Measurements from ENCODE around the gene IKBKG.
"Not testable (repeated sequence)": the region's sequence is repeated elsewhere in the genome, so short reads cannot be mapped to it uniquely, and the experiment has no call there.

IKBKG gene

GRCh38 chrX:154560326-154560725, 12.9 kb downstream of the IKBKG start:
- DNase-seq: not testable (repeated sequence)

DNA sequence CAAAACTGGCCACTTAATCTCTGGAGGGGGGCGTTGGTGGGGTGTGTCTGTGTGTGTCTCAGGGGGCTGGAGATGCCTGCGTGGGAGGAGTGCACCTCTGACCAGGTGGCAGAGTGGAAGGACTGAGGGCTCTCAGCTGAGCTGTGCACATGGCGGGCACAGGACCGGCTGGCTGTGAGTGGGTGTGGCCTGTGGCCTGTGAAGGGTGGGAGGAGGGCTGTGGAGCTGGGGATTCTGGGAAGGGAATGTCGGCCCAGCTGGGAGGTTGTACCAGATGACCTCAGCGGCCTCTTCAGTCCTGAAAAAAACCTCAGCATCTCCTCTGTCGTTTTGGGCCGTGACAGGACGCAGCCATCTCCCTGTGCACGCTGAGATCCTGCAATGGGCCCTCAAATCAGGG, 14.9 kb downstream of the IKBKG start:
- not testable (repeated sequence) for DNase-seq

- DNase-seq: not testable (repeated sequence)
Measured at GRCh38 chrX:154570361-154570760, 22.9 kb downstream of the IKBKG start.

DNA sequence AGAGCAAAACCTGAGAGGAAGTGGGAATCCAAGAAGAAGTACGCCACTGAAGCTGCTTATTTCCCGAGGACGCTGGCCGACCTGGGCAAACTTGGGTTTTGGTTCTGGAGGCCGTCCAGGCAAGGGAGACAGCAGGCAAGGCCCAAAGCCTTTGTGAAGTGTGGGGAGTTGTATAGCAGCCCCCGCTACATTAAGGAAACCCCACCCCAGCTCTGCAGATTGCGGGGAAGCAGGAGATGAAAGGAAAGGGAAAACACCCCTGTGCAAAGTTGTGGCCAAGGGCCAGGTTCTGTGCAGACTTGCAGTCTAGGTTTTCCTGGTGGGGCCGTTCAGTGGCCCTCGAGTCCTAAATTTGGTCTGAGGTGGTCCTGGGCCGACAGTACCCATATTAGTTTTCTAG, 25.6 kb downstream of the IKBKG start:
- not testable (repeated sequence) for DNase-seq

DNA sequence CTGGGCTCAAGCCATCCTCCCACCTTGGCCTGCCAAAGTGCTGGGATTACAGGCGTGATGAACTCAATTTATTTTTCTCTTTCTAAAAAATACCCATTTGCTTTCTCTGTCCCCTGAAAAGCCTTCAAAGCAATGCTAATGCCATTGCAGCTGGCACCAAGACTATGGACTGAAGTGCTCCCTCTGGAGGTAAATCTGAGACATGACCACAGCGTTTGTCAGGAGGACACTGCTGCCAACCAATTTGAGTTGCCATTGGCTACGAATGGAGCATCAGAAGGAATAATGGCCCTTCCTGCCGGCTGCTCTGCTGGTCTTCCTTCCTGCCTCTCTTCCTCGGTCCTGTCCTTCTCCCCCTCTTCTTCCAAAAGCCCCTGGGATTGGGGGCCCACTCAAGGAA, 27.7 kb downstream of the IKBKG start:
- DNase-seq: not testable (repeated sequence)

- DNase-seq: not testable (repeated sequence)
Measured at GRCh38 chrX:154582994-154583393, 35.6 kb downstream of the IKBKG start.

- DNase-seq: not testable (repeated sequence)
Measured at GRCh38 chrX:154584585-154585183, 37.3 kb downstream of the IKBKG start, which contains the start of gene CTAG1A. Gene CTAG1A, plus strand, starts transcription at chrX:154585133. Its CDS starts 74 bp downstream, at chrX:154585207.

DNA sequence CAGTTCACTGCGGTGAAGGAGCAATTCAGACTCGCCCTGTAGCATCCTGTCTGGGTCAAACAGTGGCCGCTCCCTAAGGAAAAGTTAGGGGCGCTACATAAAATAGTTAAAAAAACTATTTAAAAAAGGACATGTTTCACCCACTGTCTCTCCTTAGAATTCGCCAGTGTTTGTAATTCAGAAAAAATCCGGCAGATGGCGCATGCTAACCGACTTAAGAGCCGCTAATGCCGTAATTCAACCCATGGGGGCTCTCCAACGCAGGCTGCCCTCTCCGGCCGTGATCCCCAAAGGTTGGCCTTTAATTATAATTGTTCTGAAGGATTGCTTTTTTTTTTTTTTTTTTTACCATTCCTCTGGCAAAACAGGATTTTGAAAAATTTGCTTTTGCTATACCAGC, 43.0 kb downstream of the IKBKG start:
- DNase-seq: not testable (repeated sequence)

- no peak for DNase-seq
Measured at GRCh38 chrX:154592505-154592904, 45.1 kb downstream of the IKBKG start.

- DNase-seq: no peak
Measured at GRCh38 chrX:154593201-154593600, 45.8 kb downstream of the IKBKG start.

GRCh38 chrX:154594491-154594890, 47.1 kb downstream of the IKBKG start:
- no peak for DNase-seq

DNA sequence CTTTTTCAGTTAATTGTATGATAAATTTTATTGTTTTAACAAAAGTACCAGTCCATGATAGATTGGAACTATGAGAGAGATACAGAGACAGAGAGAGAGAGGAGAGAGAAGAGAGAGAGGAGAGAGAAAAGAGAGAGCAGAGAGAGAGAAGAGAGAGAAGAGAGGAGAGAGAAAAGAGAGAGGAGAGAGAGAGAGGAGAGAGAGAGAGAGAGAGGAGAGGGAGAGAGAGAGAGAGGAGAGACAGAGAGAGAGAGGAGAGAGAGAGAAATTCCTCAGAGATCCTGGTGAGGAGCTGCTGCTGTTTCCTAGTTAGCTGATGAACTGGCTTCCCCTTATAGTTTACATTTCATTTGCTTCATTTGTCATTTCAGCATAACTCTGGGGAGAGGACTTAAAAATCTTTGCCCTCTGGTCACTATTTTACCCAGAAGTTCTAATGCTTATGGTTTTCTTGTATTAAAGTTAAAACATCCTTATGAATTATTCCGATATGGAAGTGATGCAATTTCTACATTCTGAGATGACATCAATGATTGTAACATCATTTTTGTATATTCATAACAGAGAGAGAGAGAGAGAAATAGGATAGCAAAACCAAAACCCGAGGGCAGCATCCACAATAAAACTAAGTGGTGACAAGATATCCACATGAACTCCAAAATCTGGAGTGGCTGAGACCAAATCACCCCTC, 48.3 kb downstream of the IKBKG start:
- DNase-seq: no peak

DNA sequence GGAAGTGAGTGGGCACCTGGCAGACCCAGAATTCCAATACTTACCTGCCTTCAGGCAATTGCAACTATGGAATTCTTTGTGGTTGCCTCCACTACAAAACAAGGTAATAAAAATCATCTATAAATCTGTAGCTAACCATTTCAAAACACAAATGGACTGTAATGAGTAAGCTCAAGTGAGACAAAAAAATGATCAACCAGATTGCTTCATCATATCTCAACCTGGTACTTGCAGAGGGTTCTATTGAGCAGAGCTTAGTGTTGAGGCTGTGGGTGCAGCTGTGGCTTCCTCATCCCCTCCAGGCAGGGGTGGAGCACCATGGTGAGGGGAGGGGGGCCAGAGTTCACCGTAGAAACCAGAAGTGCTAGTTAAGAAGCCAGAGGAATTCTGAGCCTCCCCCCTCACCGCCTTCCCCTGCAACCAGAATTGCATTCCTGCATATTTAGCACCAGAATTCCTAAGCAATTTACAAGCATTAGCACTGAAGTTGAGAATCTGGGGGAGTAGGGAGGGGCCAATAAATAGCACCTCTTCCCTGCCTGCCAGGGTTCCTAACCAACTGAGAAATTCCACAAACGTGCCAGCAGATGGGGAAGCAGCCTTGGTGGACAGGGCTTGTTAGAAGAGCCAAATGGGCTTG, 49.0 kb downstream of the IKBKG start:
- DNase-seq: no peak

GRCh38 chrX:154597221-154597620, 49.8 kb downstream of the IKBKG start:
- DNase-seq: no peak

DNA sequence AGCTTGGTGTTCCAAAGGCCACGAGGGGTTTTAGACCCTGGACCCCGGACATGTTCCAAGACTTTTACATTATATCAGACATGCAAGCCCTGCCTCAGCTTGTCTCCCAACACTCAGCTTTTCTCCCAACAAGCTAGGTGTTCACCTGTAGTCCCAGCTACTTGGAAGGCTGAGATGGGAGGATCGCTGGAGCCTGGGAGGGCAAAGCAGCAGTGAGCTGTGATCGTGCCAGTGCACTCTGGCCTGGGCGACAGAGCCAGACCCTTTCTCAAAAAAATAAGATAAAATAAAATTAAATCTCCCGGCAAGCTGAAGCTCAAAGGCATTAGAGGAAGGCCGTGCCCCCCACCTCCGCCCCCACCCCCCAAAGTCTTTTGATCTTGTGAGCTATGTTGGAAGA, 51.2 kb downstream of the IKBKG start:
- DNase-seq: no peak

DNA sequence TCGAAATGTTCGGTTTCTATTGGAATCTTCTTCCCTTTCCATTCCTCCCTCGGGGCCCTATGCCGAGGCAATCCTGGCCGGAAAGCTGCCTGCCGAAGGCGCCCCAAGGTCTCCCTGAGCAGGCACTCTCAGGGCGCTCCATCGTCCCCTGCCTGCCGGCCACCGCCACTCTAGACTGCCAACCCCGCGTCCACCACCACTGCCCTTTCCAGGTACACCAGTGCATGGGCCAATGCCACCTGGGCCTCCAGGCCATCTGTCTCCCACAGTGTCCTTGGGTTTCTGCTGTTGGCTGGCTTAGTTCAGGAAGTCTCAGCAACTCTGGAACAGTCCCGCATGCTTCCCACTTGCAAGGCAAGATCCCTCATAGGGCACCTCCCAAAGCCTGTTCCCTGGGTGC, 52.1 kb downstream of the IKBKG start:
- DNase-seq: no peak

GRCh38 chrX:154600759-154601374, 53.4 kb downstream of the IKBKG start:
- DNase-seq: no peak

DNA sequence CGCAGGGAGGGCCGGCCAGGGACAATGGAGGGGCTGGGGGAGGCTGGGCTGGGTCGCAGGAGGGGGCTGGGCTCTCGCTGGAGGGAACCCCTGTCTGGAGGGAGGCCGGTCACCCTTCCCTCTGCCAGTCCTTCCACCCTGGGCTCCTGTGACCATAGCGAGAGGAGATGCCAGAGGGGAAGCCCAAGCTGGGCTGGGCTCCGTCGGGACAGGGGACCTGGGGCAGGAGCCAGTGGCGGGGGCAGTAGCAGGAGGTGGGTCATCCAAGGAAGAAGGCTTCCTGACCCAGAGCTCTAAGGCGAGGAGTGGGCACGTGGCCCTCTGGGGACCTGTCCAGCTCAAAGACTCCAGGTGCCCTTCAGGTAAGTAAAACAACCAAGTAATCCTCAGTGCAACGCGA, 54.8 kb downstream of the IKBKG start:
- DNase-seq: no peak

DNA sequence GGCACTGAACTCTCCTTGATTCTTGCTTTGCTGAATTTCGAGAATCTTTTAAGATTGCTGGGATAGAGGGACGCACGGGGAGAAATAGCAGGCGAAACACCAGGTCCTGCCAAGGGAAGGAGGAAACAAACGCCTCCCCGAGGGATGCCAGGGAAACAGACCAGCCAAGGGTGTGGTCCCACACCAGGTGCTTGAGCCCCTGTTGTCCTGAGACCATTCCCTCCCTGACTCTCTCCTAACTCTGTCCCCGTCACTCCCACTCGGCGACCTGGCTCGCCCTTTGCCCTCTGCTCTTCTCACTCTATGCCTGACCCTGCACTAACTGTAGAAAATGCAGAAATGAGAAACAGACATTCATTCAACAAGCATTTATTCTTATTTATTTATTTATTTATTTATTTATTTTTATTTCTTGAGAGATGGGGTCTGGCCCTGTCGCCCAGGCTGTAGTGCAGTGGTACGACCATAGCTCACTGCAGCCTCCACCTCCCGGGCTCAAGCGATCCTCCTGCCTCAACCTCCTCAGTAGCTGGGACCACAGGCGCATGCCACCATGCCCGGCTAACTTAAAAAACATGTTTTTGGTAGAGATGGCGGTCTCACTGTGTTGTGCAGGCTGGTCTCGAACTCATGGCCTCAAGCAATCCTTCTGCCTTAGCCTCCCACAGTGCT, 55.5 kb downstream of the IKBKG start:
- DNase-seq: no peak

DNA sequence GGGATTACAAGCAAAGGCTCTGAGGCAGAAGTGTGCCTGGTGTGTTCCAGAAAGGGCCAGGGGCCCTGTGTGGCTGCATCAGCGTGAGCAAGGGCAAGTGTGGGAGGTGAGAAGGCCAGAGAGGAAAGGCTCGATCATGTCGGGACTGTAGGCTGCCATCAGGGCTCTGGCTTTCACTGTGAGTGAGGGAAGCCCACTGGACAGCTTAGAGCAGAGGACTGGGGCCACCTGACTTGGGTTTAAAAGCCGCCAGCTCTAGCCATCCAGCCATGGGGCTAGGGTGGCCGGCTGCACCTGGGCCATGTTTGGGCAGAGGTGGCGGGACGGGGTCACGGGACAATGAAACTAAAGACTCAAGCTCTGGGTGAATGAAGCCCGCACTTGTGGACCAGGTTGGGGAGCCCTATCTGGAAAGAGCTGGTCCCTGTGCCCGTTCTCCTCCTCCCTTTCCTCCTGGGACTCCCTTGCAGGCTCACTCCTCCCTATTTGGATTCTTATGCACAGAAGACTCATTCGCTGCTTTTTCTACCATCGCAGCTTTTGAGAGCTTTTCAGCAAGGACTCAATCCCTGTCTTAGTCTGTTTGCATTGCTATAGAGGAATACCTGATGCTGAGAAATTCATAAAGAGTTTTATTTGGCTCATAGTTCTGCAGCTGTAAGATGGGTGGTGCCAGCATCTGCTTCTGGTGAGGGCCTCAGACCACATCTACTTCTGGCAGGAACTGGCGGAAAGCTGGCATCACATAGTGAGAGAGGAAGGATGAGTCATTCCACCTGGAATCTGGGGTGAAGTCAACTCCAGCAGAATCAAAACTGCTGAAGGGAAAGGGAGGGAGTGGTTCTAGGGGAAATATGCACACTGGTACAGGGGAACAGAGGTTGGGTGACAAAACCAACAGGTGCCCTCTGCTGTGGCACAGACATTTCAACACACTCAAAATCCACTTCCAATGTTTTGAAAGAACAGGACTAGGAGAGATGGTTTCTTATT, 56.3 kb downstream of the IKBKG start:
- DNase-seq: no peak

- no peak for DNase-seq
Measured at GRCh38 chrX:154605566-154605965, 58.1 kb downstream of the IKBKG start.

GRCh38 chrX:154607370-154607769, 60.0 kb downstream of the IKBKG start:
- no peak for DNase-seq
